ENCODE measurements around the gene PCNX1.

PCNX1 gene

DNA sequence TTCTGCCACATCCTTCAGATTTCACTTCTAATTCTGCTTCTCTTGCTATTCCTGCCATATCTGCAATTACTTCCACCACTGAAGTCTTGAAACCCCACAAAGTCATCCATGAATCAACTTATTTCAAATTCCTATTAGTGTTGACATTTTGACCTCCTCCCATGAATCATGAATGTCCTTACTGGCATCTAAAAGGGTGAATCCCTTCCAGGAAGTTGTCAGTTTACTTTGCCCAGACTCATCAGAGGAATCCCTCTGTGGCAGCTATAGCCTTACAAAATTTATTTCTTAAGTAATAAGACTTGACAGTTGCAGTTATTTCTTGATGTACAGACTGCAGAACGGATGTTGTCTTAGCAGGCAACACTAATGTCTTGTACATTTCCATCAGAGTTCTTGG, 162.9 kb downstream of the PCNX1 start:
- DNase-seq (ENCODE audit: low read depth in 2 of 2, low spot score in 1 of 2), result no peak

DNA sequence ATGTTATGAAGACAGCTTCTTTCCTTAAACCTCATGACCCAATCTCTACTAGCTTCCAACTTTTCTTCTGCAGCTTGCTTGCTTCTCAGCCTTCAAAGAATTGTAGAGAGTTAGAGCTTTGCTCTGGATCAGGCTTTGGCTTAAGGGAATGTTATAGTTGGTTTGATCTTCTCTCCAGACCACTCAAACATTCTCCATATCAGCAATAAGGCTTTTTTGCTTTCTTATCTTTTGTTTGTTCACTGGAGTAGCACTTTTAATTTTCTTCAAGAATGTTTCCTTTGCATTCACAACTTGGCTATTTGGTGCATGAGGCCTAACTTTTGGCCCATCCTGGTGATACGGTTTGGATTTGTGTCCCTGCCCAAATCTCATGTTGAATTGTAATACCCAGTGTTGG, 163.8 kb downstream of the PCNX1 start:
- no peak for DNase-seq (ENCODE audit: low read depth in 2 of 2, low spot score in 1 of 2)

DNA sequence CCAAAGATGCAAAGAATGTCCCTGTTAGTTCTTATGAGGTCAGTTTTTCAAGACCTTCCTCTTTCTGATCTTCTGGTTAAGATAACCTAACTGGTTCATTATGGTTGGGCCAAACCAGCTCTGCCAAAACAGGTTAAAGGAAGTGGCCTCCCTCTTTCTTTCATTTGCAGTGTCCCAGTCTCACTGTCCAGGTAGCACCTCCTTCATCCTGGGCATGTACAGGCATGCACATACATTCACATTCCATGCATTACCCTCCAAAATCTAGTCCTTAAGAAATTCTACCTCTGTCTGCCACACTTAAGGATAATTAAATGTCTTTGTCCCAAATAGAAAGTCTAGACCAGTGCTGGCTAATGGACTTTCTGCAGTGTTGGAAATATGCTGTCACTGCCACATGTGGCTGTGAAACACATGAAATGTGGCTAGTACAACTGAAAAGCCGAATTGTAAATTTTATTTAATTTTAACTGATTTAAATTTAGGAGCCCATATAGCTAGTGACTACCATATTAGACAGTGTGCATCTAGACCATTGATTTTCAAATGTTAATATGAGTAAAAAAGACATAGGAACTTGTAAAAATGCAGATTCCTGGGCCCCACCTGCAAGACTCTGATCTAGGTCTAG, 169.3 kb downstream of the PCNX1 start:
- DNase-seq (ENCODE audit: low read depth in 2 of 2, low spot score in 1 of 2), result no peak

DNA sequence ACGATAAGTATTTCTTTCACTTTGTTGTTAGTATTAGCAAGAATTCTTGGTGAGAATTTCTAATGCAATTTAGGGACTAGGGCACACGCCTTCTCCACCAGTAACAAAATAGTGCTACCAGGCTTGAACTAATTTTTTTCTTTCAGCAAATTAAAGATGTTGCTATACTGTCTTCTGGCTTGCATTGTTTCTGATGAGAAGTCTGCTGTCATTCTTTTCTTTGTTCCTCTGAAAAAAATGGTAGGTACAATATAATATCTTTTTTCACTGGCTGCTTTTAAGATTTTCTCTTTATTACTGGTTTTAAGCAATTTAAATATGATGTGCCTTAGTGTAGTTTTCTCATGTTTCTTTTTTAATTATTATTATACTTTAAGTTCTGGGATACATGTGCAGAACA, 171.2 kb downstream of the PCNX1 start:
- DNase-seq (ENCODE audit: low read depth in 2 of 2, low spot score in 1 of 2), result no peak

DNA sequence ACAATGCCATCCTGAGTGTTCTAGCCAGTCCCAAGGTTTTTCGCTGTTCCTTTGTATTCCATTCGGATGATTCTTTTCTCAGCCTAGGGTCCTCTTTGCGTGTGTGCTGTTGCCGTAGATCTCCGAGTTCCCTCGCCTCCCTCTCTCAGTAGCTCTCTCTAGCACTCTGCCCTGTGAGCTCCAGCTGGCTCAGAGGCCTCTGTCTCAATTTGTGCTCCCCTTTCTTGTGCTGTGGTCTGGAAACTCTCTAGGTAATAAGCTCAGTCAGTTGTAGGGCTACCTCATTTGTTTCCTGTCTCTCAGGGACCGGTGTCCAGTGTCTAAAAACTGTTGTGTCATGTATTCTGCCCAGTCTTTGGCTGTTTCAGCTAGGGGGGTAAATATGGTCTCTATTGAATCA, 179.3 kb downstream of the PCNX1 start:
- DNase-seq (ENCODE audit: low read depth in 2 of 2, low spot score in 1 of 2), result no peak

DNA sequence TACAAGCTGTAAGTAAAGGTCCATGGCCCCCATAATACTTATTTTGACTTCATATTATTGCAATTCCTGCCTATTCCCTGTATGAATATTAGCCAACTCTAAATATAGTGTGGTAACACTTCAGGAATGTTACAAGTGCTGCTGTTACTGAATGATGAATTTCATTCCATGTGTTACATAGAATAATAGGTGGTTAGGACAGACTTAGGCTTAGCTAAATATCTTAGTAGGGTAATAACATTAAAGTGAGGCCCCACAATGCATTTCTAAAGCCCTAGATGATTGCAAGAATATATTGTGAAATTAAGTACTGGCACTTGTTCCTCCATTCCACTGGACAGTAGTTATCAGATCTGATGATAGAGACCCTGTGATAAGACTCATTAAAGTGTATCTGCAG, 182.7 kb downstream of the PCNX1 start:
- DNase-seq (ENCODE audit: low read depth in 2 of 2, low spot score in 1 of 2), result no peak

DNA sequence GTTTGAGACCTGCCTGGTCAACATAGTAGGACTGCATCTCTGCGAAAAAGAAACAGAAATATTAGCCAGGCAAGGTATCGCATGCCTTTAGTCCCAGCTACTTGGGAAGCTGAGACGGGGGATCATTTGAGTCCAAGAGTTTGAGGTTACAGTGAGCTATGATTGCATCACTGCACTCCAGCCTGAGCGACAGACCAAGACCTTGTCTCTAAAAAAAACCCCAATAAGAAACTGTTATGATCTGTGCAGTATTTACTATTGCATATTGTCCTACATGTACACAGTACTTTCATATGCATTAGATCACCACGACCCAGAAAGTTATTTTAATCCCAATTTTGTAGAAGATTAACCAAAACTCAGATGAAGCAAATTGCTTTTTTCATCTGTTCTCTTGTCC, 187.5 kb downstream of the PCNX1 start:
- DNase-seq (ENCODE audit: low read depth in 2 of 2, low spot score in 1 of 2), result no peak

DNA sequence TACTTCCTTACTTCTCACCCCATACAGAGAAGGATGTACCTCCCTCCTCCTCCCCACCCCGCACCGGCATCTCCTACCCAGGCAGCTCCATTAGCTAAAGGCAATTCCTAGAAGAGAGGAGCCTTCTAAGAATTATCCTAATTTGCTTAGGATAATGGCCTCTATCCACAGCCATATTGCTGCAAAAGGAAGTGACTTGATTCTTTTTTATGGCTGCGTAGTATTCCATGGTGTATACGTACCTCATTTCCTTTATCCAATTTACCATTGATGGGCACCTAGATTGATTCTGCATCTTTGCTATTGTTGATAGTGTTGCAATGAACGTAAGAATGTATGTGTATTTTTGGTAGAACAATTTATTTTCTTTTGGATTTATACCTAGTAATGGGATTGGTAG, 189.7 kb downstream of the PCNX1 start:
- DNase-seq (ENCODE audit: low read depth in 2 of 2, low spot score in 1 of 2), result no peak

DNA sequence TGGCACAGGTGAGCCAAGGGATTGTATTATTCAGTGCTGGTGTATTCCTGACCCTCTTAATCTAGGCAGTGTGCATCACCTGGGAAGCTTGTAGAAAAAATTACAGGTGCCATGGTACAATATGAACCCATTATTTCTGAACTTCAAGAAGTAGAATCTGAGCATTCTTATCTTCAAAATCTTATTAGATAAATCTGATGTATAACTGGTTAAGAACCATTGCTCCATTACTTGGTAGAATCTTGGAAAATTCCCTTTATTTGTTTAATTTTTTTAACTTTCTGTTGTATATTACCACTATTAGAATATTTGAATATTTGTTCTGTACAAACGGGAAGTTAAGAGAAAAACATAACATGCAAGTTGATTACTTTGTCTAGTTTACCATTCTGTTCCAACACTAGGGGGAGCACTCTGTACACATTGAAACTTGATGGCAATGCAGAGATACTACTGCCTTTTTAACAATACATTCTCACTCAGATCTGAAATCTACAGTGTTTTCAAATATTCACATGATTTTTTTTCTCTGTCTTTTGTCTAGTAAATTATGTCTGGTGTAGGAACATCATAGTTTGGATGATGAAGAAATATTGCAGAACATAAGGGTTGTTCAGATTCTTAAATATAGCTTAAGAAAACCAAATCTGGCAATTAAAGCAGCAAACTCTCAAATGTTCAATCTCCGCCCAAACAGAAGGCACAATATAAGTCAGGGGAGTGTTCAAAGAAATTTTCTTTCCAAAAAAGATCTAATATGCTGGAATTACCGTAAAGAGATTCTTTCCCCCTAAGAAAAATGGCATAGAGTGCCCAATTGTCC, 196.6 kb downstream of the PCNX1 start:
- no peak for DNase-seq (ENCODE audit: low read depth in 2 of 2, low spot score in 1 of 2)

DNA sequence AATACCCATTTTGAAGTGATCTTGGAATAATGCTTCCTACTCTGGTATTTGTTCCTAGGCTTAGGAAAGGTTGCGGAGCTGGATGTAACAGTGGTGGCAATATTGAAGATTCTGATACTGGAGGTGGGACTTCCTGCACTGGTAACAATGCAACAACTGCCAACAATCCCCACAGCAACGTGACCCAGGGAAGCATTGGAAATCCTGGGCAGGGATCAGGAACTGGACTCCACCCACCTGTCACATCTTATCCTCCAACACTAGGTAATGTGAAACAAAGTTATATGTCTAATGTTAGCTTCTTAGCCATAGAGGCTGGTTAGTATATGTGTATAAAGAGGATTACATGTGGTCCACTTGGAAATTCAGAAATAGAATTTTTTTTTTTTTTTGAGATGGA, 197.9 kb downstream of the PCNX1 start:
- no peak for DNase-seq (ENCODE audit: low read depth in 2 of 2, low spot score in 1 of 2)

DNA sequence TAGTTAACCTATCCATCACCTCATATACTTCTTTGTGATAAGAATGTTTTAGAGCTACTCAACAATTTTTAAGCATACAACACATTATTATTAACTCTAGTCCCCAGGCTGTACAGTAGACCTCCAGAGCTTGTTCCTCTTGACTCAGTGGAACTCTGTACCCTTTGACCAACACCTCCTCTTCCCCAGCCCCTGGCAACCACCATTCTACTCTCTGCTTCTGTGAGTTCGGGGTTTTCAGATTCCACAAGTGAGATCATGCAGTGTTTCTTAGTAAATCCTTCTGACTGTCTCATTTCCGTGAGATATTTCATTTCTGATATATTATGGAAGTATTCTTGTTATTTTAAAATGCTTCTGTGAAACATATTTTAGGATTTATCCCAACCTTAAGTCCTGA, 200.7 kb downstream of the PCNX1 start:
- DNase-seq (ENCODE audit: low read depth in 2 of 2, low spot score in 1 of 2), result no peak

DNA sequence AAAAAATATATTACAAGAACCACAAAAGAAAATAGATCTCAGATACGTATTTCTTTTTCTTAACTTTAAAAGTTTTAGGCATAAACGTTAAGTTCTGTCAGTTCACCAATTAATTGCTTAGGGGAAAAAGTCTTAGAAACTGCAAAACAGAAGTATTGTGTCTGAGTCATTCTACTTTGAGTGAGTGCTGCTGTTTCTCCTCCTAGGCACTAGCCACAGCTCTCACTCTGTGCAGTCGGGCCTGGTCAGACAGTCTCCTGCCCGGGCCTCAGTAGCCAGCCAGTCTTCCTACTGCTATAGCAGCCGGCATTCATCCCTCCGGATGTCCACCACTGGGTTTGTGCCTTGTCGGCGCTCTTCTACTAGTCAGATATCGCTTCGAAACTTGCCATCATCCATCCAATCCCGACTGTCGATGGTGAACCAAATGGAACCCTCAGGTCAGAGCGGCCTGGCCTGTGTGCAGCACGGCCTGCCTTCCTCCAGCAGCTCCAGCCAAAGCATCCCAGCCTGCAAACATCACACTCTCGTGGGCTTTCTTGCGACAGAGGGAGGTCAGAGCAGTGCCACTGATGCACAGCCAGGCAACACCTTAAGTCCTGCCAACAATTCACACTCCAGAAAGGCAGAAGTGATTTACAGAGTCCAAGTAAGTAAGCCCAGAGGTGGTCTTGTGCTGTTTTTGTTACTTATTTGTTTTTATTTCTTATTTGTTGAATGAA, 201.3 kb downstream of the PCNX1 start:
- no peak for DNase-seq (ENCODE audit: low read depth in 2 of 2, low spot score in 1 of 2)

DNA sequence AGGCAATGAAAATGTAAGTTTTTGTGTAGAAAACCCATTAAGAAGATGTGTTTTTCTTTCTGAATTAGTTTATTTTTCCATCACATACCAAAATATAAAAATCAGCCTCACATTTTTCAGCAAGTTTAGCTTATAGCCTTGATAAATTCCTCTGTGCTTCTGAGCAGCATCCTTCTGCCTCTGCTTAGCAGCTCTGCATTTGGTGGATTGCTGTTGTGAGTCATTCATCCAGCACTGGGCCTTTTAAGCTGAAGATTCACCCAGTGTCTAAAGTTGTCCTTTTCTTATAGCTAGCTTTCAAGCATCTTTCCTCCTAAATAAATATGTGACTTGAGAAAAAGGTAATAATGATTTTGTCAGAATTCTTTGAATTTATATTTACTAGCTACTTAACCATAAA, 206.1 kb downstream of the PCNX1 start:
- DNase-seq (ENCODE audit: low read depth in 2 of 2, low spot score in 1 of 2), result no peak

DNA sequence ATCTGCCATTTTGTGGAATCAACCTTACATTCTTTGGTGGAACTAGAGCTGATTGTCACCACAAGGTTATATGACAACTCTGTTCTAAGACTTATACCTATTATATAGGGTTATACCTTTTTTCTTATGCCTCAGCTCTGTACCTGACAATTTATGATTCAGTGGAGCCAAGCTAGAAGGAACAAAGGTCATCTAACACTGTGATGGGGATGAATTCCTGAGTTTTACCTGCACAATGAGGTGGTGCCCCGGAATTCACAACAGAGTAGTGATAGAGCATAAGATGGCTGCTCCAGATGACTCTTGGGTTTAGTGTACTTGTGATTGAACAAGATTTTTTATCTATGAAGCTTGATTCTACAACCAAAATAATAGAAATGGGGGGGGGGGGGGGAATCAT, 207.3 kb downstream of the PCNX1 start:
- no peak for DNase-seq (ENCODE audit: low read depth in 2 of 2, low spot score in 1 of 2)

DNA sequence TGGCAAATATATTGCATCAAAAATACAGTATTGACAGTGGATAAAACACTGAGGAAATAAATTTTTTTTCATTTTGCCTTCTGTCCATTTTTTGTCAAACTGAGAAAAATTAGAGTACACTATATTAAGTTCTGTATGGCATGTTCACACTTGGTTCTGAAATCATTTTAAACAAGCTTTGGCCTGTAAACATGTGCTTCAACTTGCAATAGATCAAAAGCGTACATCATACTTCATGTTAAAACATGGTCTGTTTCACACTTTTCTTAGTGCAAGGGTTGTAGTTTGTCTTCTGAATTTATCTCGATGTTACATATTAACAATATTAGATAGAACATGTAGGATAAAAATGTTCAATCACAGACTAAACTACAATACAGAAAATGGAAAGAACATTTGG, 208.0 kb downstream of the PCNX1 start:
- no peak for DNase-seq (ENCODE audit: low read depth in 2 of 2, low spot score in 1 of 2)

DNA sequence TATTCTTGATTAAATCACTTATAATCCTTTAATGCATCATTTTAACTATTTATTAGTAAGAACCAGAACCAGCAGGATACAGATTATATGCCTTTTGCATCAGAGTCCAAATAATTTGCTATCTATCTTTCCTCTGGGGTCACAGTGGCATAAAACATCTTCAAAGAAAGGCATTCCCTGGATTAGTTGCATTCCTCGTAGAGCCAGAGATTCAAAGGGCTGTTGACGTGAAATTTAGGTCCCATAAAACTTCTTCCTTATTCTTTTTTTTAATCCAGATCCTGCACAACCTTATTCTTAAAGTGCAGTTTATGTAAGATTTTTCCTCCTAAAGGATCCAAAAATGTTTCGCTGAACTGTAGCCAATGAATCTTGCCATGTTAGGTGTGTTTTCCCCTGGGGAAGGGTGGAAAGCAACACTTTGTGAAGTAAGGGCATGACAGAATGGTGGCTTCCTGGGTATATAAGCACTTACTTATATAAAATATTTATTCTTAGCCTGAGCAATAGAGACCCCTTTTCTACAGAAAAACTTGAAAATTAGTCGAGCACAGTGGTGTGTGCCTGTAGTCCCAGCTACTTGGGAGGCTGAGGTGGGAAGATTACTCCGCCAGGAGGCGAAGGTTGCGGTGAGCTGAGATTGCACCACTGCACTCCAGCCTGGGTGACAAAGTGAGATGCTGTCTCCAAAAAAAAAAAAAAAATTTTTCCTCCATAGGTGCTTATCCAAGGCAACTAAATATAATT, 208.7 kb downstream of the PCNX1 start:
- DNase-seq (ENCODE audit: low read depth in 2 of 2, low spot score in 1 of 2), result no peak

DNA sequence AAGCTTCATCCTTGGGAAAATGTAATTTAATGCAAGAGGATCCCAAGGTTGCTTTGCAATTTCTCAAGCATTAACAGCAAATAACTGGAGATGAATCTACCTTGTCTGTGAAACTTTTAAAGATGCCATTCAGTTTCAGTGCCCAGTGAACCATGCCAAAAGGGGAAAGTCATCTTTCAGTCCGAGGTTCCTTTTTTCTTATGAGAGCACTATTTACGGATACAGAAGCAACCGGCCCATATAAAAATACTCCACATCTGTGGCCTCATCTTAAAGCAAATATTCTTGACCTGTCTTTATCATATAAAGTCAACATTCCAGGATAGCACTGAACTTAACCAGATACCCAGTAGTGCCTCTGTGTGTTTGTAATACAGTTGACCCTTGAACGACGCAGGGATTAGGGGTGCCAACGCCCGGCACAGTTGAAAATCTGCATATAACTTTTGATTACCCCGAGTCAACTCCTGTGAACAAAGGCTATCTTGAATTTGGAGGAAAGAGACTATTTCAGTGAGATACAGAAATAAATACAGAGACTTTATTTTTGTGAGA, 209.4 kb downstream of the PCNX1 start:
- no peak for DNase-seq (ENCODE audit: low read depth in 2 of 2, low spot score in 1 of 2)

DNA sequence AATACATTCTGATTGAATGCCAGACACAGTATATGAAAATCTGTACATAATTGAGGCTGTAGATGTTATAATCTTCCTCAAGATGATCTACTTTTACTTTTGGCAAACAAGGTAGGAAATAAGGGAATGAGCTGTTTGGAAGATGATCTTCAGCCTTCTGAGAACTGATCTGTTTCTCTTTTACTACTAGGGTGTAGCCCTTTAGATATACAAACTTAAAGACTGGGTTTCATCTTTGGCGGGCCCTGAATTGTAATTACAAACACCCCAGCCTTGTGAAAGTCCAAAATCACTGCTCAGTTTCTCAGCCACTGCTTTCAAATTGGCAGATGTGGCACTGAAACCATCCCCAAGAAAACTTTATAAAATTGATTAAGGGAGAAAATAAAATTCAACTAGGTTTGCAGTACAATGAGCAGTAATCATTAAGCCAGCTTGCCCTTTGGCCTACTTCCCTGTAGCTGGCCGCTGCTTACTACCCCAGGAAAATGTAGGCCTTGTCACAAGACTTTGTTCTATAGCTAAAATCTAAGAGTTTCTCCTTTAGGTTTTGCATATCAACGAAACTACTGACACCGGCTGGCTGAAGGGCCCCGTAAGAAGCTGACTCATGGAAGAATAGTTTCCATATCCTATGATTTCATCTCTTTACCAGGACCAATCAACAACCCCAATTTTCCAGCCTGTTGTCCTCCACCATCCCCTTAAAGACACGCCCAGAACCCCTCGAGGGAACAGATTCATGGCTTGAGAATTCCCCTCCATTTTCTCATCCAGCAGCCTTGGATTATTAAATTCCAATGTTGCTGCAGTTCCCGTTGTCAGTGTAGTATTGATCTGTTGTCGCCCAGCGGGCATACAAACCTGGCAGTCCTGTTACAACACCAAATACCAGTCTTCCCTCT, 210.8 kb downstream of the PCNX1 start:
- no peak for DNase-seq (ENCODE audit: low read depth in 2 of 2, low spot score in 1 of 2)

DNA sequence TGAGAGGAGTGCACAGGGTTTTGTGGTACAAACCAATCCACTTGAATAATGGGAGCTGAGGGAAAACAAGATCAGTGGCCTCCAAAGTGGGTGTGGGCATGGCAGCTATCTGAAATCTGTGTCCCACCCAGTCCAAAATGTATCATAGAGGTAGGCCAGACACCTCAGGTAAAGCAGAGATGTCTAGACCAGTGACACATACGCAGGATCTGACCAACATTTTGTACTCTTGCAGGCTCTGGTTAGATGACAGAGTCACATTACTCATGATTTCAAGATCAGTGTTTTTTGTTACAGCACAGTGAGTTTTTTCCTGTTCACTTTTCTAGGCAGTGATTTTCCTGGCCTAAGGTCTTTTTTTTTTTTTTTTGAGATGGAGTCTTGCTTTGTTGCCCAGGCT, 211.8 kb downstream of the PCNX1 start:
- no peak for DNase-seq (ENCODE audit: low read depth in 2 of 2, low spot score in 1 of 2)

DNA sequence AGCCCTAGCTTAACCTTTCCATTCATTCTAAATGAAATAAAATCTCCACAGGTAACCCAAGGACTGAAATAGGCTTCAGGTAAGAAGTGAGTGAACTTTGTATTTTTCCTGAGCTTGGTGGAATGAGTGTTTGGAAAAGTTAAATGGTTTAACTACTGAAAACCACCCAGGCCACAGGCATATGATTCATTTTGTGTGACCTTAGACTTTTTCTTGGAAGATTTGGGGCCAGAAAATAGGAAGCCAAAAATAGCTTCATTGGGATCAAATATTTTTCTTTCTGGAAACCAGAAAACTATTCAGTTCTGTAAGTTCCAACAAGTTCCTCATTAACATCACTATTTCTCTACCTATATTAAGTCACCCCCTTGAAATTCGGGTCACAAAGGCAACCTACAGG, 212.6 kb downstream of the PCNX1 start:
- no peak for DNase-seq (ENCODE audit: low read depth in 2 of 2, low spot score in 1 of 2)
